Measurements from ENCODE around the gene MROH8.
"Not testable (repeated sequence)": the region's sequence is repeated elsewhere in the genome, so short reads cannot be mapped to it uniquely, and the experiment has no call there.

MROH8 gene

DNA sequence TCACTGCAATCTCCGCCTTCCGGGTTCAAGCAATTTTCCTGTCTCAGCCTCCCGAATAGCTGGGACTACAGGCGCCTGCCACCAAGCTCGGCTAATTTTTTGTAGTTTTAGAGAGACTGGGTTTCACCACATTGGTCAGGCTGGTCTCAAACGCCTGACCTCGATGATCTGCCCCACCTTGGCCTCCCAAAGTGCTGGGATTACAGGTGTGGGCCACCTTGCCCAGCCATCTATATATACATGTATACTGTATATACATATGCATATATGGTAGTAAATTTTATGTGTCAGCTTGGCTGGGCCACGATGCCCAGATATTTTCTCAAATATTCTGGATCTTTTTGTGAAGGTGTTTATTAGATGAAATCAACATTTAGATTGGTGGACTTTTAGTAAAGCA, 102.3 kb downstream of the MROH8 start:
- DNase-seq, result no peak

DNA sequence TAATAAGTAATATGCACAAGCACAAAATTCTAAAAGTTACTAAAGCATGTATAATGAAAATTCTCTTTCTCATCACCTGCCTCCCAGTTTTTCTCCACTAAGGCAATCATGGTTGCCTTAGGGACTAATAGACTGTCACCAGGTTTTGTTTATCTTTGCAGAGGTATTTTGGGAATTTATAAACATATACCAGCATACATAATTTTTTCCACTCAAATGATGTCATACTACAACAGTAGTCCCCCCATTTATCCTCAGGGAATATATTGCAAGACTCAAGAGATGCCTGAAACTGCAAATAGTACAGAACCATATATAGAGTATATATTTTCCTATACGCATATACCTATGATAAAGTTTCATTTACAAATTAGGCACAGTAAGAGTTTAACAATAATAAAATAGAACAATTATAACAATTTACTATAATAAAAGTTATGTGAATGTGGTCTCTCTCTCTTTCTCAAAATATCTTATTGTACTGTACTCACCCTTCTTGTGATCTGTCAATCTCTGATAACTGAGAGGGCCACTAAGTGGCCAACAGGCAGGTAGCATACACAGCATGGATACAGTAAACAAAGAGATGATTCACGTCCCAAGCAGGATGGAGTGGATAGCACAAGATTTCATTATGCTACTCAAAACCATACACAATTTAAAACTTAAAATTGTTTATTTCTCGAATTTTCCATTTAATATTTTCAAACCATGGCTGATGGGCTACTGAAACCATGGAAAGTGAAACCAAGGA, 103.2 kb downstream of the MROH8 start:
- no peak for DNase-seq

DNA sequence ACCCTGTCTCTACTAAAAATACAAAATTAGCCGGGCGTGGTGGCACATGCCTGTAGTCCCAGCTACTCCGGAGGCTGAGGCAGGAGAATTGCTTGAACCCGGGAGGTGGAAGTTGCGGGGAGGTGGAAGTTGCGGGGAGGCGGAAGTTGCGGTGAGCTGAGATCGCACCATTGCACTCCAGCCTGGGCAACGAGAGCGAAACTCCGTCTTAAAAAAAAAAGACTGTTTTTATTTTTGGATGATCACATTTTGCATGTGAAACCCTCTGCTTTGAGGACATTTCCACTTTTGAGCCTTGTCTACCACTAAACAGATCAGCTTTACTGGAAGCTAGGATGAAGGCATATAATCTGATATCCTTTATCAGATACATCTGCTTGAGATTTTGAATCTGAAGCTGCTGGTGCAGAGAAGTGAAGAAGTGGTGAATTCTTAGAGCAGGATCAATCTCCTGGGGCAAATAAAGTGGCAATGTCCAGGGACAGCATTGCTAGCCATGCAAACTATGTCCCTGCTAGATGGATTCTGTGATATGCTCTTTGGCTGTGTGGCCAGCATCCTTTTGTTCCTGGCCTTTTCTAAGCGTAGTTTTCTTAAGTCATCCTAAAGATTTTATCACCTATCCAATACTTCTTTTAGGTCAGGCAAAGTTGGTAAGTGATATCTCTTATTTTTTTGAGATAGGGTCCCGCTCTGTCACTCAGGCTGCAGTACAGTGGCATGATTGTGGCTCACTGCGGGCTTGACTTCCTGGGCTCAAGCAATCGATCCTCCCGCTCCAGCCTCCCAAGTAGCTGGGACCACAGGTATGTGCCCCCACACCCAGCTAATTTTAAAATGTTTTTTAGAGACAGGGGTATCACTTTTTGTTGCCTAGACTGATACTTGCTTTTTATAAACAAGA, 106.8 kb downstream of the MROH8 start:
- DNase-seq, result no peak

DNA sequence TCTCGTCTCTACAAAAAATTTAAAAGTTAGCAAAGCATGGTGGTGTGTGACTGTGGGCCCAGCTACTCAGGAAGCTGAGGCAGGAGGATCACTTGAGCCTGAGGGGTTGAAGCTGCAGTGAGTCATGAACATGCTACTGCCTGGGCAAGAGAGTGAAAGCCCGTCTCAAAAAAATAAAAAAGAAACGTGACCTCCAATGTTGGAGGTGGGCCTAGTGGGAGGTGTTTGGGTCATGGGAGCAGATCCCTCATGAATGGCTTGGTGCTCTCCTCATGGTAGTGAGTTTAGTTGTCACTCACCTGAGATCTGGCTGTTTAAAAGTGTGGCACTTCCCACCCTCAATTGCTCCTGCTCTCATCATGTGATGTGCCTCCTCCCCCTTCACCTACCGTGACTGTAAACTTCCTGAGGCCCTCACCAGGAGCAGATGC, 107.9 kb downstream of the MROH8 start:
- DNase-seq, result no peak

DNA sequence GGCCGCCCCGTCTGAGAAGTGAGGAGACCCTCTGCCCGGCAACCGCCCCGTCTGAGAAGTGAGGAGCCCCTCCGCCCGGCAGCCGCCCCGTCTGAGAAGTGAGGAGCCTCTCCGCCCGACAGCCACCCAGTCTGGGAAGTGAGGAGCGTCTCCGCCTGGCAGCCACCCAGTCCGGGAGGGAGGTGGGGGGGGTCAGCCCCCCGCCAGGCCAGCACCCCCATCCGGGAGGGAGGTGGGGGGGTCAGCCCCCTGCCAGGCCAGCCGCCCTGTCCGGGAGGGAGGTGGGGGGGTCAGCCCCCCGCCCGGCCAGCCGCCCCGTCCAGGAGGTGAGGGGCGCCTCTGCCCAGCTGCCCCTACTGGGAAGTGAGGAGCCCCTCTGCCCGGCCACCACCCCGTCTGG, 109.8 kb downstream of the MROH8 start:
- DNase-seq, result not testable (repeated sequence)

DNA sequence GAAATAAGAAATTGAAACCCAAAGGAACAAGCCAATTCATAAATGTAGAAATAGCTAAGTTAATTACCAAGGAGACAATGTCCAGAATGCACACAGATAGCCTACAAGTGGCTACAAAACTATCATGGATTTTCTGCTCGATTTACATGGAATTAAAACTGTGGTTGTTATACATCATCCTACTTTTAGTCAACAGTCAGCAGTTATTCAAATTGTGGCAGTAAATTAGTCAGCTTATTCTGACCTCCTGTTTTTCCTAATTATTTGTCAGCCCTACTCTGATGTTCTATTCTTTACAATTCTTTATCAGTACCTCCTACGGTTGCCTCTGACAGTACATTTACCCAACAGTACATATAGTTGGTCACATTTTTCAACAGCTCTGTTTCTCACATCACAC, 113.2 kb downstream of the MROH8 start:
- DNase-seq, result no peak

DNA sequence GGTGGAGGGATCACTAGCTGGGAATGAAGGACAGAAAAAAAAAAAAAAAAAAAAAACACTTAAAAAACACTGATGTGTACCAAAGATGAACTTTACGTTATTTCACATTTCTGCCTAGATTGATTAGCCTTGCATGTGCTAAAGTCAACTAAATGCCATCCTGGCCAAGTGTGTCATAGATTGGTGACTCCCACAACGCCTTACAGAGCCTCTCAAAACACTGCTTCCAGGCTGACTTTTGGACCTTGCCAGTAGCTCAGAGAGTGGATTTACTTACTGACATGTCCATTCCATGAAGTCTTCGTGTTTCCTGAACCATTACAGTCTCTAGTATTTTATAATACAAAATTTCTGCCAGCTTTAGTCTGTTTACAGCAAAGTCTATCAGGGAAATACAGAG, 124.1 kb downstream of the MROH8 start:
- no peak for DNase-seq

DNA sequence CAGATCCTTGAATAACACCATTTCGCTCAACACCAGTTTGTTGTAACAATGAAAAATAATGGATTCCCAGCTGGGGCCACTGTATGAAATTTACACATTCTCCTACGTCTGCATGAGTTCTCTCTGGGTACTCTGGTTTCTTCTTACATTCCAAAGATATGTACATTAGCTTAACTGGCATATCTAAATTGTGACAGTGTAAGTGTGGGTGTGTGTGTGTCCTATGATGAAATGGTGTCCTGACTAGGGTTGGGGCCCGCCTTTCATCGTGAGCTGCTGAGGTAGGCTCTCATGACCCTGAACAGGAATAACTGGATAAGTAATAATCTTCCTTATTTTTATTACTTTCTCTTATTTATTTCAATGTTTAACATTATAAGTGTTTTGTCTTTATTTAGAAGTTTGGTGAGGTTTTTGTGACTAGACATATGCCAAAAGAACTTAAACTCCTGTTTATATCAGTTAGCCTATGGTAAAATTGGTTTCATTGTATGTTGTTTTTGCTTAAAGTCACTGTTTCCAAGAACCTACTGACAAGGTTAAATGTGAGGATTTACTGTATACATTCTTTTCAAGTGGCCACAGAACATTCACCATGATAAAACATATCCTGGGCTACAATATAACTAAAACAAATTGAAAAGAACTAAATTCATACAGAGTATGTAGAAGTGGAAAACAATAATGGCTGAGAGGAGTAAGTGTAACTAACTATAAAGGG, 126.0 kb downstream of the MROH8 start:
- DNase-seq, result no peak

All from femur (tissue), 1 donor.